K562 (cell line): ENCODE measurements around the gene URB2. TPM values are rescaled to one million over a fixed set of nuclear protein-coding genes. Genes with fewer than 3 reads are reported as not detected.

Experiments
- ATAC-seq: fragments of 200-7000 bp; cut with Tn5 transposase; 3 replicates; pipeline ENCODE4 v1.9.1; 2020; ENCODE audit warnings: moderate library complexity
- BruUV-seq: library from RNA; stranded (reverse); fragments of 400-500 nt; replicated peaks from 2 replicates; lab custom pipeline; 2021; lab: Mats Ljungman, UMichigan
- CTCF ChIA-PET: fragments of 300-600 bp; formaldehyde crosslinking; extraction: SDS; loops from one replicate; lab custom pipeline; 2021; ENCODE audit warnings: low intra/inter-chr PET ratio; lab: Yijun Ruan, JAX
- POLR2A ChIA-PET: fragments of 300-600, 350-650 bp; sonication (Branson Sonifier 250); formaldehyde crosslinking; extraction: SDS; loops from one replicate; lab custom pipeline; 2021; ENCODE audit warnings: antibody characterized with exemption, inconsistent platforms; lab: Yijun Ruan, JAX
- DNase-seq, 4 experiments: peaks; one replicate each; pipeline versions ENCODE4 v3.0.0 to v3.0.0-alpha.2; 2011 to 2018; ENCODE audit warnings: low spot score in 3 of 4, mixed read lengths in 3 of 4; ENCODE audit errors: extremely low read depth in 1 of 4
- FAIRE-seq: peaks from 2 replicates; lab custom pipeline; 2011; peaks lifted over from hg19 to GRCh38; lab: Jason Lieb, UNC
- H2AFZ ChIP-seq: 2 replicates; pipeline ENCODE4 v1.6.0; 2011; ENCODE audit warnings: low read depth, low read length, control low read depth, inconsistent platforms
- H3K27ac ChIP-seq: fragments of 200-600 bp; 3 replicates; pipeline ENCODE4 v1.8.0; 2011; ENCODE audit warnings: low read depth, mild to moderate bottlenecking, control low read depth, inconsistent platforms, low read length, moderate library complexity, mixed read lengths; ENCODE audit errors: extremely low read depth
- H3K27me3 ChIP-seq, 2 experiments: fragments of 300-600 bp in 1 of 2; 2 replicates in 1 of 2; 3 replicates in 1 of 2; pipeline versions ENCODE4 v1.6.0 to v1.8.0; 2011; ENCODE audit warnings: inconsistent platforms in 2 of 2, low read length in 2 of 2, mild to moderate bottlenecking in 1 of 2, mixed read lengths in 1 of 2, moderate library complexity in 1 of 2; ENCODE audit not compliant: control insufficient read depth in 2 of 2, insufficient read depth in 2 of 2
- H3K36me3 ChIP-seq: fragments of 300-600 bp; 3 replicates; pipeline ENCODE4 v1.8.0; 2011; ENCODE audit warnings: mild to moderate bottlenecking, low read length, inconsistent platforms; ENCODE audit not compliant: control insufficient read depth, insufficient read depth
- H3K4me1 ChIP-seq, 2 experiments: fragments of 200-600 bp in 1 of 2; replicated peaks in 1 of 2; 2 replicates in 1 of 2; 3 replicates in 1 of 2; pipeline versions ENCODE4 v1.5.1 to v1.8.0; 2011; ENCODE audit warnings: inconsistent platforms in 2 of 2, low read length in 2 of 2, mild to moderate bottlenecking in 1 of 2, mixed read lengths in 1 of 2, moderate library complexity in 1 of 2; ENCODE audit not compliant: control insufficient read depth in 2 of 2, insufficient read depth in 2 of 2
- H3K4me2 ChIP-seq: 2 replicates; pipeline ENCODE4 v1.6.1; 2011; ENCODE audit warnings: low read length, control low read depth, inconsistent platforms, mixed read lengths; ENCODE audit not compliant: insufficient read depth
- H3K4me3 ChIP-seq: fragments of 200-600 bp; sonication (generic), shearing (Covaris generic); 2 replicates; pipeline ENCODE4 v1.5.1; 2016; ENCODE audit warnings: control low read depth, inconsistent platforms
- H3K79me2 ChIP-seq: fragments of 200-600 bp; 3 replicates; pipeline ENCODE4 v1.8.0; 2011; ENCODE audit warnings: low read length, inconsistent platforms; ENCODE audit not compliant: control insufficient read depth, insufficient read depth
- H3K9ac ChIP-seq, 2 experiments: 2 replicates each; pipeline versions ENCODE4 v1.6.0 to v1.6.1; 2011; ENCODE audit warnings: low read depth in 2 of 2, low read length in 2 of 2, control low read depth in 1 of 2, inconsistent platforms in 1 of 2, mild to moderate bottlenecking in 1 of 2, mixed read lengths in 1 of 2; ENCODE audit not compliant: insufficient read depth in 1 of 2
- H3K9me1 ChIP-seq: one replicate; pipeline ENCODE4 v1.6.0; 2011; ENCODE audit warnings: inconsistent platforms, mild to moderate bottlenecking, low read length, moderate library complexity; ENCODE audit not compliant: control insufficient read depth, insufficient read depth
- H3K9me3 ChIP-seq: replicated peaks from 2 replicates; pipeline ENCODE4 v1.5.1; 2011; ENCODE audit warnings: low read depth, low read length, inconsistent platforms; ENCODE audit not compliant: control insufficient read depth, insufficient read depth
- H4K20me1 ChIP-seq: replicated peaks from 2 replicates; pipeline ENCODE4 v1.6.1; 2011; ENCODE audit warnings: low read length, inconsistent platforms, mixed read lengths; ENCODE audit not compliant: control insufficient read depth, insufficient read depth
- CHD1 ChIP-seq: fragments of 200-600 bp; sonication (generic); IDR thresholded peaks from one replicate; pipeline ENCODE4 v1.6.1; 2012; ENCODE audit warnings: mild to moderate bottlenecking, moderate library complexity, low read length, inconsistent platforms
- CTBP1 ChIP-seq: fragments of 450-650 bp; IDR thresholded peaks from 2 replicates; pipeline ENCODE4 v1.6.1; 2016; ENCODE audit warnings: borderline replicate concordance
- CXXC5 ChIP-seq: fragments of 250-450 bp; sonication (Bioruptor Pico); IDR thresholded peaks from 2 replicates; pipeline ENCODE4 v1.8.0; 2022; ENCODE audit warnings: inconsistent platforms, mild to moderate bottlenecking, moderate library complexity
- HDAC2 ChIP-seq: fragments of 450-650 bp; IDR thresholded peaks from 2 replicates; pipeline ENCODE4 v1.6.1; 2016; ENCODE audit warnings: mild to moderate bottlenecking
- HLTF ChIP-seq: fragments of 450-650 bp; IDR thresholded peaks from 2 replicates; pipeline ENCODE4 v1.6.1; 2016
- JUN ChIP-seq, 2 experiments: sonication (generic) in 1 of 2; formaldehyde crosslinking in 1 of 2; IDR thresholded peaks; 2 replicates each; pipeline versions ENCODE4 v1.6.1 to v1.8.0; 2012 to 2022; ENCODE audit warnings: borderline replicate concordance in 2 of 2, mild to moderate bottlenecking in 2 of 2, improper control_type of control experiment in 1 of 2, low read depth in 1 of 2, low read length in 1 of 2, missing genetic modification reagents in 1 of 2
- KDM5B ChIP-seq: fragments of 200-600 bp; sonication (generic); IDR thresholded peaks from 2 replicates; pipeline ENCODE4 v1.6.1; 2012; ENCODE audit warnings: low read depth, mild to moderate bottlenecking, moderate library complexity, low read length, control low read depth, inconsistent platforms; ENCODE audit not compliant: insufficient replicate concordance
- LCOR ChIP-seq: sonication (generic); formaldehyde crosslinking; IDR thresholded peaks from 2 replicates; pipeline ENCODE4 v1.8.0; 2022; ENCODE audit warnings: mild to moderate bottlenecking, missing genetic modification reagents
- MAX ChIP-seq: sonication (generic); formaldehyde crosslinking; IDR thresholded peaks from 2 replicates; pipeline ENCODE4 v1.9.0; 2022; ENCODE audit warnings: mild to moderate bottlenecking, missing genetic modification reagents
- MTA1 ChIP-seq: fragments of 450-650 bp; IDR thresholded peaks from 2 replicates; pipeline ENCODE4 v1.6.1; 2017; ENCODE audit warnings: borderline replicate concordance
- MXI1 ChIP-seq: IDR thresholded peaks from 2 replicates; pipeline ENCODE4 v1.6.1; 2011; ENCODE audit warnings: low read depth, mild to moderate bottlenecking, improper control_type of control experiment, low read length
- ZNF583 ChIP-seq: fragments of 250-450 bp; sonication (Bioruptor Pico); IDR thresholded peaks from 2 replicates; pipeline ENCODE4 v1.4.0; 2020
- ZNF609 ChIP-seq: sonication (generic); formaldehyde crosslinking; IDR thresholded peaks from 2 replicates; pipeline ENCODE4 v1.8.1; 2023; ENCODE audit warnings: missing genetic modification reagents, mild to moderate bottlenecking, borderline replicate concordance
- WGBS: fragments of 100-300 bp; shearing (Covaris generic); methylation state at CpG from one replicate; pipeline ENCODE4 v1.1.6; 2016; ENCODE audit warnings: low coverage, mixed read lengths; ENCODE audit not compliant: insufficient coverage; ENCODE audit errors: missing lambda C conversion rate; 5-methylcytosine and 5-hydroxymethylcytosine counted together
- in situ Hi-C: fragments of 300-500 bp; cut with MboI; formaldehyde crosslinking; loops from 4 replicates; pipeline ENCODE4 v1.15.0; 2018; ENCODE audit warnings: inconsistent platforms, mixed read lengths
- intact Hi-C: fragments of 100-400 bp; cut with micrococcal nuclease; formaldehyde crosslinking; loops from 2 replicates; pipeline ENCODE4 v1.14.2; 2022
- polyA plus RNA-seq, 8 experiments: library from polyadenylated mRNA; depleted of rRNA in 4 of 8; stranded (reverse) in 5 of 8; unstranded in 3 of 8; fragments of >200 nt; fragmentation: Nextera tagmentation in 2 of 8; fragmentation: Illumina TruSeq in 1 of 8; extraction: Ambion mirVana in 2 of 8; extraction: Trizol in 1 of 8; gene quantifications; 2 replicates each; pipeline versions ENCODE4 v1.2.1 to v1.2.3, GENCODE V29; 2011 to 2014; ENCODE audit warnings: inconsistent platforms in 1 of 8, missing spikeins in 1 of 8
- total RNA-seq, 7 experiments: library from RNA; depleted of rRNA in 6 of 7; stranded (reverse); fragments of >200 nt in 6 of 7; fragmentation: Illumina TruSeq in 2 of 7; extraction: Trizol in 2 of 7; gene quantifications; 2 replicates each; pipeline versions ENCODE4 v1.2.1 to v1.2.3, GENCODE V29; 2011 to 2021; ENCODE audit warnings: low replicate concordance in 1 of 7
- TF ChIP-seq, protein P1 (sequence below): fragments of 450-650 bp; IDR thresholded peaks from 2 replicates; pipeline ENCODE4 v1.6.1; 2016; ENCODE audit warnings: antibody characterized with exemption

The URB2 gene
- total and polyA plus RNA-seq, 9 of the 15 experiments (the other 6 are each of a cell fraction or from before 2014, with no cell fraction given): 2.8 to 28.3 (median 19.0) TPM

- ChIA-PET POLR2A (interaction anchor here (0.8 to 2.2 kb wide), 5 partner anchors 10 to 66 kb away, joined by 3 to 9 read pairs (median 4); partner anchors contain the start of gene ABCB10), CTCF (interaction anchor here (1.1 kb wide), 1 partner anchor 67 kb away, joined by 3 read pairs; no protein-coding TSS in a partner anchor)
- H3K9ac ChIP-seq: peak overlapping the region; percentile 62 to 97
- H3K4me1 ChIP-seq: peaks cover 15 to 23% of the 10 kb centered on the region in 2 experiments; a peak in 4 of 5 replicates
- peaks cover 91% of the 10 kb centered on the region for H3K79me2 ChIP-seq
- DNase-seq: peak; percentile 78 to 95 (median 94)
- intact Hi-C loops: no loop called here
- peak; percentile 81 for FAIRE-seq
- no peaks in the 10 kb centered on the region for H3K27me3 ChIP-seq
- H2AFZ ChIP-seq: peak overlapping the region; percentile 83
- peak overlapping the region; percentile 73 for H3K27ac ChIP-seq
- H3K4me3 ChIP-seq: peak overlapping the region; percentile 79
- no peaks in the 10 kb centered on the region for H3K9me1 ChIP-seq
- WGBS: 1% methylated on average over 54 of the region's 86 CpGs
- TSS peak; percentile 44 for BruUV-seq
- no peaks in the 10 kb centered on the region for H3K9me3 ChIP-seq
- H3K4me2 ChIP-seq: peak overlapping the region; percentile 99
- H3K36me3 ChIP-seq: peaks cover 22% of the 10 kb centered on the region
- H4K20me1 ChIP-seq: peaks cover 19% of the 10 kb centered on the region
- ATAC-seq: peak; percentile 67
- in situ Hi-C loops: no loop called here
- TF ChIP-seq KDM5B: peak; percentile 32
- 0 out of 2 replicates have a peak, but pooled peaks have one; percentile 59 for TF ChIP-seq MTA1
- 0 out of 2 replicates have a peak, but pooled peaks have one; percentile 36 for TF ChIP-seq CXXC5 (CRISPR knock-in tag)
- peak; percentile 91 for TF ChIP-seq HDAC2
- peak; percentile 50 for TF ChIP-seq CTBP1
- peak; percentile 84 for TF ChIP-seq MAX (CRISPR knock-in tag)
- peak; percentile 63; the same call in 1 of the 2 replicates for TF ChIP-seq HLTF
- no peak for TF ChIP-seq ZNF583 (CRISPR knock-in tag)
- TF ChIP-seq MXI1: peak; percentile 20; the same call in 1 of the 2 replicates
- TF ChIP-seq, protein P1, sequence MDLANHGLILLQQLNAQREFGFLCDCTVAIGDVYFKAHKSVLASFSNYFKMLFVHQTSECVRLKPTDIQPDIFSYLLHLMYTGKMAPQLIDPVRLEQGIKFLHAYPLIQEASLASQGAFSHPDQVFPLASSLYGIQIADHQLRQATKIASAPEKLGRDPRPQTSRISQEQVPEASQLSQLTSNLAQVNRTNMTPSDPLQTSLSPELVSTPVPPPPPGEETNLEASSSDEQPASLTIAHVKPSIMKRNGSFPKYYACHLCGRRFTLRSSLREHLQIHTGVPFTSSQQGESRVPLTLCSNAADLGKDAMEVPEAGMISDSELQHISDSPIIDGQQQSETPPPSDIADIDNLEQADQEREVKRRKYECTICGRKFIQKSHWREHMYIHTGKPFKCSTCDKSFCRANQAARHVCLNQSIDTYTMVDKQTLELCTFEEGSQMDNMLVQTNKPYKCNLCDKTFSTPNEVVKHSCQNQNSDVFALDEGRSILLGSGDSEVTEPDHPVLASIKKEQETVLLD: peak; percentile 68; the same call in 1 of the 2 replicates
- TF ChIP-seq CHD1: peak; percentile 84
- TF ChIP-seq JUN (IDR thresholded peaks at IDR 0.05; ENCODE audit: borderline replicate concordance, low read depth, low read length): 0 out of 2 replicates have a peak, but pooled peaks have one; percentile 31
- 0 out of 2 replicates have a peak, but pooled peaks have one; percentile 23 for TF ChIP-seq JUN (CRISPR knock-in tag; IDR thresholded peaks at IDR 0.05; ENCODE audit: borderline replicate concordance)
- 0 out of 2 replicates have a peak, but pooled peaks have one; percentile 75 for TF ChIP-seq ZNF609 (CRISPR knock-in tag)
- TF ChIP-seq LCOR (CRISPR knock-in tag): 0 out of 2 replicates have a peak, but pooled peaks have one; percentile 22
Measured at GRCh38 chr1:229625071-229625914, 754 bp upstream of the URB2 start.
